SK-N-SH (cell line): ENCODE measurements around the gene AFAP1. TPM values are rescaled to one million over a fixed set of nuclear protein-coding genes. Genes with fewer than 3 reads are reported as not detected.

Source experiments
- ELF1 ChIP-seq: IDR thresholded peaks from 2 replicates; pipeline ENCODE4 v1.4.0; 2012
- EP300 ChIP-seq, 2 experiments: IDR thresholded peaks; 2 replicates each; pipeline versions ENCODE4 v1.4.0 to v1.6.1; 2012; ENCODE audit warnings: borderline replicate concordance in 1 of 2, low read depth in 1 of 2, low read length in 1 of 2
- EZH2phosphoT487 ChIP-seq: fragments of 200-600 bp; sonication (generic); IDR thresholded peaks from 2 replicates; pipeline ENCODE4 v1.6.1; 2017; ENCODE audit warnings: low read depth, mixed run types, mild to moderate bottlenecking, antibody characterized with exemption, moderate library complexity, borderline replicate concordance
- FOXJ3 ChIP-seq: sonication (generic); formaldehyde crosslinking; IDR thresholded peaks from 2 replicates; pipeline ENCODE4 v1.5.1; 2020; ENCODE audit warnings: mild to moderate bottlenecking, missing genetic modification reagents
- GABPA ChIP-seq: IDR thresholded peaks from 2 replicates; pipeline ENCODE4 v1.4.0; 2012; ENCODE audit warnings: low read depth, mild to moderate bottlenecking
- GATA2 ChIP-seq: sonication (generic); formaldehyde crosslinking; IDR thresholded peaks from 2 replicates; pipeline ENCODE4 v1.5.0; 2020; ENCODE audit warnings: mild to moderate bottlenecking, missing genetic modification reagents
- MEF2A ChIP-seq: IDR thresholded peaks from 2 replicates; pipeline ENCODE4 v1.4.0; 2012; ENCODE audit warnings: low read depth, borderline replicate concordance
- MXI1 ChIP-seq: IDR thresholded peaks from 2 replicates; pipeline ENCODE4 v1.6.1; 2012; ENCODE audit warnings: mild to moderate bottlenecking, low read depth, low read length, improper control_type of control experiment
- RAD21 ChIP-seq: IDR thresholded peaks from 2 replicates; pipeline ENCODE4 v1.6.1; 2012; ENCODE audit warnings: mild to moderate bottlenecking, low read length
- RCOR1 ChIP-seq: fragments of 150-350 bp; IDR thresholded peaks from 2 replicates; pipeline ENCODE4 v1.6.1; 2017; ENCODE audit warnings: antibody characterized with exemption, low read length
- RXRA ChIP-seq: IDR thresholded peaks from 2 replicates; pipeline ENCODE4 v1.4.0; 2012; ENCODE audit warnings: low read depth, mild to moderate bottlenecking, borderline replicate concordance
- SIN3A ChIP-seq: IDR thresholded peaks from 2 replicates; pipeline ENCODE4 v1.6.1; 2012; ENCODE audit warnings: low read depth, mild to moderate bottlenecking, low read length, moderate library complexity, borderline replicate concordance
- SMC3 ChIP-seq: IDR thresholded peaks from 2 replicates; pipeline ENCODE4 v1.6.1; 2012; ENCODE audit warnings: low read depth, low read length, improper control_type of control experiment
- TCF12 ChIP-seq: IDR thresholded peaks from 2 replicates; pipeline ENCODE4 v1.4.0; 2012
- polyA plus RNA-seq, 3 experiments: library from polyadenylated mRNA; depleted of rRNA; stranded (reverse); fragments of >200 nt; gene quantifications; 2 replicates each; pipeline ENCODE4 v1.2.3, GENCODE V29; 2012
- TF ChIP-seq, protein P1 (sequence below): fragments of 150-350 bp; IDR thresholded peaks from 2 replicates; pipeline ENCODE4 v1.6.1; 2017; ENCODE audit warnings: antibody characterized with exemption, low read length, low read depth, borderline replicate concordance
- TF ChIP-seq, protein P2 (sequence below): IDR thresholded peaks from 2 replicates; pipeline ENCODE4 v1.4.0; 2012; ENCODE audit warnings: low read depth, borderline replicate concordance
- TF ChIP-seq, protein P3 (sequence below): IDR thresholded peaks from 2 replicates; pipeline ENCODE4 v1.4.0; 2012; ENCODE audit warnings: low read depth
- TF ChIP-seq, protein P4 (sequence below): IDR thresholded peaks from 2 replicates; pipeline ENCODE4; 2012
- TF ChIP-seq, protein P5 (sequence below): fragments of 200-600 bp; sonication (generic); IDR thresholded peaks from 2 replicates; pipeline ENCODE4 v1.6.1; 2017; ENCODE audit warnings: antibody characterized with exemption, mild to moderate bottlenecking, moderate library complexity

AFAP1 gene
- polyA plus RNA-seq, 1 of the 3 experiments (the other 2 are of a cell fraction) = 67.9 TPM

DNA sequence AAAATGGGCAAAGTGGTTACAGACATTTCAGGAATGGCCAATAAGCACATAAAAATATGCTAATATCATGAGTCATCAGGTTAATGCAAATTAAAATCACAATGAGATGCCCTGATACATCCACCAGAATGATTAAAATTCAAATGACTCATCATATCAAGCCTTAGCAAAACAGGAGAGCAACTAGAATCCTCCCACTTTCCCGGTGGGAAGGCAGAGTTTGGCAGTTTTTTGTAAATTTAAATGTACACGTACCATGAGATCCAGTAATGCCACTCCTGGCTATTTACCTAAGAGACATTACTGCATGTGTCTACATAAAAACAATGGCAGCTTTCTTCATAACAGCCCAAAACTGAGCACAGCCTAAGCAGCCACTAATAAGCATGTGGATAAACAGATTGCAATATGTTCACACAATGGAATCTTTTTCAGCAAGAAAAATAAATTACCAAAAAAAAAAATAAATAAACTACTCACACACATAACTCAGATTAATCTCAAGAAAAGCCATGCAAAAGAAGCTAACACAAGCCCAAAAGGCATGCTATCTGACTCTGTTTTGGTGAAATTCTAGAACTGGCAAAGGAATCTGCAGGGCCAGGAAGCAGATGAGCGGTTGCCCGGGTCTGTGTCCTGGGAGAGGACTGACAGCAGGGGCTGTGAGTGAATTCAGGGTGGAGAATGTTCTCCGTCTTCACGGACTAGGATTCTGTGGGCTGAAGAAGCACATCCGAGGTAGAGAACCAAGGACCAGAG lies 48.8 kb downstream of the AFAP1 start (continued):
- TF ChIP-seq, protein P1, sequence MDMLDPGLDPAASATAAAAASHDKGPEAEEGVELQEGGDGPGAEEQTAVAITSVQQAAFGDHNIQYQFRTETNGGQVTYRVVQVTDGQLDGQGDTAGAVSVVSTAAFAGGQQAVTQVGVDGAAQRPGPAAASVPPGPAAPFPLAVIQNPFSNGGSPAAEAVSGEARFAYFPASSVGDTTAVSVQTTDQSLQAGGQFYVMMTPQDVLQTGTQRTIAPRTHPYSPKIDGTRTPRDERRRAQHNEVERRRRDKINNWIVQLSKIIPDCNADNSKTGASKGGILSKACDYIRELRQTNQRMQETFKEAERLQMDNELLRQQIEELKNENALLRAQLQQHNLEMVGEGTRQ = no peak
- peak in 1 of 2 experiments; percentile 49; a peak in 2 of 4 replicates for TF ChIP-seq EP300 (IDR thresholded peaks at IDR 0.05; ENCODE audit: borderline replicate concordance in 1 of 2, low read depth in 1 of 2, low read length in 1 of 2)
- TF ChIP-seq RXRA = no peak
- no peak for TF ChIP-seq ELF1
- TF ChIP-seq, protein P2, sequence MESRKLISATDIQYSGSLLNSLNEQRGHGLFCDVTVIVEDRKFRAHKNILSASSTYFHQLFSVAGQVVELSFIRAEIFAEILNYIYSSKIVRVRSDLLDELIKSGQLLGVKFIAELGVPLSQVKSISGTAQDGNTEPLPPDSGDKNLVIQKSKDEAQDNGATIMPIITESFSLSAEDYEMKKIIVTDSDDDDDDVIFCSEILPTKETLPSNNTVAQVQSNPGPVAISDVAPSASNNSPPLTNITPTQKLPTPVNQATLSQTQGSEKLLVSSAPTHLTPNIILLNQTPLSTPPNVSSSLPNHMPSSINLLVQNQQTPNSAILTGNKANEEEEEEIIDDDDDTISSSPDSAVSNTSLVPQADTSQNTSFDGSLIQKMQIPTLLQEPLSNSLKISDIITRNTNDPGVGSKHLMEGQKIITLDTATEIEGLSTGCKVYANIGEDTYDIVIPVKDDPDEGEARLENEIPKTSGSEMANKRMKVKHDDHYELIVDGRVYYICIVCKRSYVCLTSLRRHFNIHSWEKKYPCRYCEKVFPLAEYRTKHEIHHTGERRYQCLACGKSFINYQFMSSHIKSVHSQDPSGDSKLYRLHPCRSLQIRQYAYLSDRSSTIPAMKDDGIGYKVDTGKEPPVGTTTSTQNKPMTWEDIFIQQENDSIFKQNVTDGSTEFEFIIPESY = no peak
- peak; percentile 70 for TF ChIP-seq TCF12
- TF ChIP-seq EZH2phosphoT487 = no peak
- TF ChIP-seq SMC3 = no peak
- TF ChIP-seq GATA2 (CRISPR knock-in tag) = no peak
- TF ChIP-seq, protein P3, sequence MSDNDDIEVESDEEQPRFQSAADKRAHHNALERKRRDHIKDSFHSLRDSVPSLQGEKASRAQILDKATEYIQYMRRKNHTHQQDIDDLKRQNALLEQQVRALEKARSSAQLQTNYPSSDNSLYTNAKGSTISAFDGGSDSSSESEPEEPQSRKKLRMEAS = no peak; the same call in 1 of the 2 replicates
- no peak for TF ChIP-seq GABPA
- TF ChIP-seq MXI1 = no peak
- TF ChIP-seq, protein P4, sequence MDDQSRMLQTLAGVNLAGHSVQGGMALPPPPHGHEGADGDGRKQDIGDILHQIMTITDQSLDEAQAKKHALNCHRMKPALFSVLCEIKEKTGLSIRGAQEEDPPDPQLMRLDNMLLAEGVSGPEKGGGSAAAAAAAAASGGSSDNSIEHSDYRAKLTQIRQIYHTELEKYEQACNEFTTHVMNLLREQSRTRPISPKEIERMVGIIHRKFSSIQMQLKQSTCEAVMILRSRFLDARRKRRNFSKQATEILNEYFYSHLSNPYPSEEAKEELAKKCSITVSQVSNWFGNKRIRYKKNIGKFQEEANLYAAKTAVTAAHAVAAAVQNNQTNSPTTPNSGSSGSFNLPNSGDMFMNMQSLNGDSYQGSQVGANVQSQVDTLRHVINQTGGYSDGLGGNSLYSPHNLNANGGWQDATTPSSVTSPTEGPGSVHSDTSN = peak; percentile 50
- no peak for TF ChIP-seq SIN3A
- TF ChIP-seq RAD21 = no peak
- TF ChIP-seq MEF2A = no peak
- no peak for TF ChIP-seq RCOR1
- TF ChIP-seq, protein P5, sequence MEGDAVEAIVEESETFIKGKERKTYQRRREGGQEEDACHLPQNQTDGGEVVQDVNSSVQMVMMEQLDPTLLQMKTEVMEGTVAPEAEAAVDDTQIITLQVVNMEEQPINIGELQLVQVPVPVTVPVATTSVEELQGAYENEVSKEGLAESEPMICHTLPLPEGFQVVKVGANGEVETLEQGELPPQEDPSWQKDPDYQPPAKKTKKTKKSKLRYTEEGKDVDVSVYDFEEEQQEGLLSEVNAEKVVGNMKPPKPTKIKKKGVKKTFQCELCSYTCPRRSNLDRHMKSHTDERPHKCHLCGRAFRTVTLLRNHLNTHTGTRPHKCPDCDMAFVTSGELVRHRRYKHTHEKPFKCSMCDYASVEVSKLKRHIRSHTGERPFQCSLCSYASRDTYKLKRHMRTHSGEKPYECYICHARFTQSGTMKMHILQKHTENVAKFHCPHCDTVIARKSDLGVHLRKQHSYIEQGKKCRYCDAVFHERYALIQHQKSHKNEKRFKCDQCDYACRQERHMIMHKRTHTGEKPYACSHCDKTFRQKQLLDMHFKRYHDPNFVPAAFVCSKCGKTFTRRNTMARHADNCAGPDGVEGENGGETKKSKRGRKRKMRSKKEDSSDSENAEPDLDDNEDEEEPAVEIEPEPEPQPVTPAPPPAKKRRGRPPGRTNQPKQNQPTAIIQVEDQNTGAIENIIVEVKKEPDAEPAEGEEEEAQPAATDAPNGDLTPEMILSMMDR = no peak
- no peak for TF ChIP-seq FOXJ3 (CRISPR knock-in tag)
